ENCODE results near the gene HDAC4.

The HDAC4 gene

DNA sequence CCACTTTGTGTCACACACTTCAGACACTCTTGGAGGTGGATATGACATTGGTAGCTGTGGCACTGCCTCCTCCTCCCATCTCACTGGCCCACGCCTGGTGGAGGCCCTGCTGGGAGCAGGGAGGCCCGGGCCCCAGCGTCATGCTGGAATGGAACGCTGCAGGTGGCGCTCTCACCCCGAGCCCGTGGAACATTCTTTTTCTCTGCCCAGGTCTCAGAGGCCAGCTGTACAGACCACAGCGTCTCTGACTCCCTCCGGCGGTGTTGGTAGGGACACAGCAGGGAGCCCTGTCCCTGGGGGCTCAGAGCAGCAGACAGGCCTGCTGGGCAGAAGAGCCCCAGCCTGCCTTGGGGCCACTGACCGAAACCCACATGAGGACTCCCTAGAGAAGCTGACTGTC, 334.9 kb downstream of the HDAC4 start:
- DNase-seq (ENCODE audit: insufficient read length, low spot score), result no peak
- no peak for FAIRE-seq

GRCh38 chr2:239065537-239065936, 335.3 kb downstream of the HDAC4 start:
- DNase-seq (ENCODE audit: insufficient read length, low spot score), result no peak
- no peak for FAIRE-seq

- FAIRE-seq (no peak), DNase-seq (ENCODE audit: insufficient read length, low spot score) (no peak)
Observed at GRCh38 chr2:239064891-239065290, 335.9 kb downstream of the HDAC4 start.

GRCh38 chr2:239064253-239064652, 336.6 kb downstream of the HDAC4 start:
- no peak for FAIRE-seq

GRCh38 chr2:239062743-239063142, 338.1 kb downstream of the HDAC4 start:
- DNase-seq (ENCODE audit: insufficient read length, low spot score) (no peak), FAIRE-seq (no peak)

More at GRCh38 chr2:239064253-239064652, 336.6 kb downstream of the HDAC4 start:
- no peak for DNase-seq (ENCODE audit: insufficient read length, low spot score)

DNA sequence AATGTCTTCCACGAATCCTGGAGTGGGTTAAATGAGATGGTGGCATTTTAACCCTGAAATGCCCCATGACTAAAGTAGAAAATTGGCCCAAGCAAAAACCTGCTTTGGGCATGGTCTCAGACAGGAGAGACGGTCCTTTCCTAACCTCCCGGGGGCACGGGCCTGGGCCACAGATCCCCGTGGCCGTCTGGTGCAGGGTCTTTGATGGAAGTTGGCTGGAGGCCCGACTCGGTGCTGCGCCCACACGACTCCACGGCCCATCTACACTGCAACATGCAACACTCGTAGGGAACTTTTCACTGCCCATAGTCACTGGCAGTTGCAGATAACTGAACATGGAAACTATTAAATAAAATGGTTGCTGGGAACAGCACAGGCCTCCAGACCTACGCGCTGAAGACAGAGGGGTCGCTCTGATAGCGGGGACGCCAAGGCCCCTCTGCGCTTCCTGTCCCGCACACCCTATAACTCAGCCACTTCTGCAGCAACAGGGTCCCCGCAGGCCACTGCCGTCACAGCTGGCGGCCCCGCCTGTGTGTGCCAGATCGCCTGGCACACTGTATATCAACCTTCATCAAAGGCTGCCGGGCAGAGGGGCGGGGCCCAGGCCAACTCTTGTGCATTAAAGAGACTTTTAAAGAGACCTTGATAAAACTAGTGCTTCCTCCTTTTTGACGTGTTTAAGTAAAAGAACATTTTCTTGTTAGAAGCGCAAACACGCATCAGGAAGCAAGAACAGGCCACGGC, 338.8 kb downstream of the HDAC4 start:
- DNase-seq (ENCODE audit: insufficient read length, low spot score), result no peak
- no peak for FAIRE-seq

DNA sequence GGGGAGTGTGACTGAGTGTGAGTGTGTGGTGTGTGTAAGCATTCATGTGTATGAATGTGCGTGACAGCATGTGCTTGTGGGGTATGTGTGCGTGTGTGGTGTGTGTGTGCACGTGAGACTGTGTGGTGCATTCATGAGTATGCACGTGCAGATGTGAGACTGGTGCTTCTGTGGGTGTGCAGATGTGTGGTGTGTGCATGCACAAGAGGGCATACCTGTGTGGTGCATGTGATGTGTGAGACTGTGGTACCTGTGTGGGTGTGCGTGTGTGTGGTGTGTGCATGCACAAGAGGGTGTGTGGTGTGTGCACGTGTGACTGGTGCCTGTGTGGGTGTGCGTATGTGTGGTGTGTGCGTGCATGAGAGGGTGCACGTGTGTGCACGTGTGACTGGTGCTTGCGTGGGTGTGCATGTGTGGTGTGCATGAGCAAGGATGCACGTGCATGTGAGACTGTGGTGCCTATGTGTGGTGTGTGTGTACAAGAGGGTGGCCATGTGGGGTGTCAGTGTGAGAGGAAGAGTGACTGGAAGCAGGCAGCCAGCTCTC, 339.6 kb downstream of the HDAC4 start:
- DNase-seq (ENCODE audit: insufficient read length, low spot score), result no peak
- FAIRE-seq, result no peak

- DNase-seq (ENCODE audit: insufficient read length, low spot score) (no peak), FAIRE-seq (no peak)
Observed at GRCh38 chr2:239060676-239061075, 340.1 kb downstream of the HDAC4 start.

GRCh38 chr2:239059854-239060253, 341.0 kb downstream of the HDAC4 start:
- FAIRE-seq, result no peak
- DNase-seq (ENCODE audit: insufficient read length, low spot score), result no peak

DNA sequence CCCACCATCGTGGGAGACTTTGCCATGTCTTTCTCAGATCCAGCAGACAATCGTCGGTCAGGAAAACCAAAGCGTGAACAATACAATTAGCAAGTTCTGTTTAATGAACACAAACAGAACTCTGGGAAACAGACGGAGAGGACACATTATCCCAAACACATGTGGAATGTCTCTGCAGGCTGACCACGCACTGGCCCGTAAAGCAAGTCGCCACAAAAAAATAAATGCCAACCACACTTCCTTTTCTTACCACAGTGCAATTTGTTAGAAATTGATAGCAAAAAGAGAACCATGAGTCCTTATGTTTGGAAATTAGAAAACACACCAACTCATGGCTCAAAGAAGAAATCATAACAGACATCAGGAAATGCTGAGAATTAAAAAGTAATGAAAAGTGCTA, 342.1 kb downstream of the HDAC4 start:
- DNase-seq (ENCODE audit: insufficient read length, low spot score) (no peak), FAIRE-seq (no peak)

DNA sequence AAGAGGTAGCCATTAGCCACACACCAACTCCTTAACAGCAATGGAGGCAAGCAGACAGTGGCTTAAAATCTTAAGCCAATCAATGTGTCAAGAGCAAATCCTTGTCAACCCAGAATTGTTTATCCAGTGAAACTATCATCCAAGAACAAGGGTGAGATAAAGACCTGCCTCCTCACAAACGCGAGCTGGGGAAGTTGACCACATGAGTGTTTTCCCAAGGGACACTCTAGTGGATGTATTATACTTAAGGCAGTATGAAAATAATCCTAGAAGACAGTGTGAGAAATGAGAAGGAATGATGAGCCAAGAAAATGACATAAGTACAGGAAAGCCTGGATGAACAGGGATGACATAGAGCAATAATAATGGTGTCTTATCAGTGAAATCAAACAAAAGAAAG, 343.3 kb downstream of the HDAC4 start:
- FAIRE-seq (no peak), DNase-seq (ENCODE audit: insufficient read length, low spot score) (no peak)

DNA sequence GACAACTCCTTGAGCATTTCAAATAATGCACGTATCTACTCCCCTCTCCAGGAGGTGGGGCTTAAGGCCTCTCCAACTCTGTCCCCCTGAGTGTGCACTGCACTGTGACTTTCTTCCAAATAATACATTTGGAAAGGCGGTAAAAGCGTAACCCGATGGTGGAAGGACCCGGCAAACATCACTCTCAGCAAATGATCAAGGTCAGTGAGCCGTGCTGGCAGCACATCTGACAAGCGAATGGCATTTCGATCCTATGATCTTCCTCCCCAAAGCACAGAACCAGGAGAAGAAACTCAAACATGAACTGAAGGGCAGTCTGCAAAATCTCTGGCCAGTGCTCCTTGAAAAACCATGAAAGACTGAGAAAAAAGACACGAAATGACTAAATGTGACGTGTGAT, 344.2 kb downstream of the HDAC4 start:
- no peak for FAIRE-seq

GRCh38 chr2:239055756-239056493, 344.9 kb downstream of the HDAC4 start:
- no peak for DNase-seq (ENCODE audit: insufficient read length, low spot score)
- FAIRE-seq, result no peak

More for the DNA sequence above, 344.2 kb downstream of the HDAC4 start:
- DNase-seq (ENCODE audit: insufficient read length, low spot score), result no peak

- FAIRE-seq, result no peak
- DNase-seq (ENCODE audit: insufficient read length, low spot score), result no peak
Observed at GRCh38 chr2:239054921-239055320, 345.9 kb downstream of the HDAC4 start.

GRCh38 chr2:239053801-239054503, 346.9 kb downstream of the HDAC4 start:
- FAIRE-seq (no peak), DNase-seq (ENCODE audit: insufficient read length, low spot score) (no peak)

DNA sequence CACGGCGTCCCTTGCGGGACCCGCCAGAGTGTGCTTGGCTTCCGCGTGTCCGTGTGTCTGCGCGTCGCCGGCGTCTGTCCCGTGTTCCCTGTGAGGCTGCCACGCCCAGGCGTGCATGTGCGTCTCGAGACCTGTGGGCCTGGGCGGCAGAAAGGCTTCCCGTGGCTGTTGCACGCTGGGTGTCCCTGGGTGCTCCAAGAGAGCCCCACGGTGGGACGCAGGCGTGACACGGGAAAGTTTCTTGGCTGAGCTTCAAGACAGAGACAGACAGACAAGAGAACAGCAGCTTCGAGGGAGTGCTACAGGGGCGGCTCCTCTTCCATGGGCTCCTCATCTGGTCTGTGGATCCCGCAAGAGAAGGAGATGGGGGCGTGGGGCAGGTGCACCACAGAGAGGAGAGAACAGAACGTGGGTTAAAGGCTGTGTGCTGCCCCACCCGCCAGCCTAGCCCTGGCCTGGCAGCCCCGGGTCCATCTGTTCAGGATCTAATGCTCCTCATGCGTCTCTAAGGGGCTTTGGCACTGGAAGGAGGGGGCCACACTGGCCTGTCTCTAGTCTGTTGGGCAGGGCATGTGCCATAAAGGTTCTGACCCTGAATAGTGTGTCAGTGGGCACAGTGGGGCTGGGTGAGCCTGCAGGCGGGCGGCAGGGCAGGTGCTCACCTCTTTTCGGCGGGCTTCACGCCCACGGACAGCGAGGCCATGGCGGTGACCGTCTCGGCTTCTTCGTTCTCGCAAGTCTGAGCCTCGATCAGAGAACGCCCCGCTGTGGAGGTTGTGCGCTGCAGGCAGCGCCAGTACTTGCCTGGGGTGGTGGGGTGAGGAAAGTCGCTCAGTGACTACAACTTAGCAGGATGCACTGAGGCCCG, 347.8 kb downstream of the HDAC4 start:
- DNase-seq (ENCODE audit: insufficient read length, low spot score) (no peak), FAIRE-seq (no peak)

DNA sequence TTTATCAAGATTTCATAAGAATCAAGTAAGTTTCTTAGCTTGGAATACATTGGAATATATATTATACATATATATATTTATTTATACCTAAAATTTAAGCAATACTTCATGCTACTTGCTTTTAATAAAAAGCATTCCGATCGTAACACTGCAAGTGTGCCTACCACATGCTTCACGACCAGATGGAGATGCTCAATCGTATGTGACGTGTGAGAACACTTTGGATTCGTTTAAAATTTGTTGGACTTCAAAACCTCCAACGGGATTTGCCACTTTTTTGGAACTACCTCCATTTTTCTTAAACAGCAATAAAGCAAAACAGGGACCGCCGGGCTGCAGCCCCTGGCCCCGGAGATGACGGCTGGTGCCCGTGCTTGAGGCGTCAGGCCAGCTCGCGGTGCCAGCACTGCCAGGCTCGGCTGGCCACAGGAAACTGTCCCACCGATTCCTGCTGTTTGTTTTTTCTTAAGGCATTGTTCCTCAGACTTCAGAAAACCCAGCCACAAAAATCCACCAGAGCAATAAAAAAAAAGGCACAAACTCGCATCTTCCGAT, 348.9 kb downstream of the HDAC4 start:
- FAIRE-seq (no peak), DNase-seq (ENCODE audit: insufficient read length, low spot score) (no peak)

GRCh38 chr2:239050252-239050649, 350.6 kb downstream of the HDAC4 start:
- DNase-seq (ENCODE audit: insufficient read length, low spot score) (no peak), FAIRE-seq (no peak)

GRCh38 chr2:239049421-239050251, 351.2 kb downstream of the HDAC4 start:
- DNase-seq (ENCODE audit: insufficient read length, low spot score), result no peak
- no peak for FAIRE-seq

All from GM19239 (cell line).